ENCODE measurements around the gene THNSL1.

THNSL1 gene

GRCh38 chr10:25068152-25069058, 52.0 kb downstream of the THNSL1 start:
- H3K27me3 ChIP-seq (replicated peaks; ENCODE audit: control insufficient read depth, insufficient read depth, low read length), result no peaks in the 10 kb centered on the region; the same call in 1 of the 2 replicates
- TF ChIP-seq CTCF (IDR thresholded peaks at IDR 0.05; ENCODE audit: insufficient read depth, low read length, poor library complexity, severe bottlenecking), result no peak
- no peak for DNase-seq (ENCODE audit: extremely low read depth, insufficient read length)
- no peaks in the 10 kb centered on the region for H3K36me3 ChIP-seq (ENCODE audit: control insufficient read depth, insufficient read depth, low read length)
- H3K4me3 ChIP-seq (replicated peaks; ENCODE audit: low read depth, low read length), result no peak overlapping the region

GRCh38 chr10:25071227-25071626, 54.8 kb downstream of the THNSL1 start:
- Histone ChIP-seq H3K36me3 (ENCODE audit: control insufficient read depth, insufficient read depth, low read length) (no peaks in the 10 kb centered on the region), H3K27me3 (replicated peaks; ENCODE audit: control insufficient read depth, insufficient read depth, low read length) (no peaks in the 10 kb centered on the region; the same call in 1 of the 2 replicates), H3K4me3 (replicated peaks; ENCODE audit: low read depth, low read length) (no peak overlapping the region)
- TF ChIP-seq CTCF (IDR thresholded peaks at IDR 0.05; ENCODE audit: insufficient read depth, low read length, poor library complexity, severe bottlenecking), result no peak
- DNase-seq (ENCODE audit: extremely low read depth, insufficient read length), result no peak

- Histone ChIP-seq H3K36me3 (ENCODE audit: control insufficient read depth, insufficient read depth, low read length) (no peaks in the 10 kb centered on the region), H3K27me3 (replicated peaks; ENCODE audit: control insufficient read depth, insufficient read depth, low read length) (no peaks in the 10 kb centered on the region; the same call in 1 of the 2 replicates), H3K4me3 (replicated peaks; ENCODE audit: low read depth, low read length) (no peak overlapping the region)
- TF ChIP-seq CTCF (IDR thresholded peaks at IDR 0.05; ENCODE audit: insufficient read depth, low read length, poor library complexity, severe bottlenecking), result no peak
- DNase-seq (ENCODE audit: extremely low read depth, insufficient read length), result no peak
Measured at GRCh38 chr10:25072786-25073185, 56.4 kb downstream of the THNSL1 start.

- Histone ChIP-seq H3K4me3 (replicated peaks; ENCODE audit: low read depth, low read length) (no peak overlapping the region), H3K36me3 (ENCODE audit: control insufficient read depth, insufficient read depth, low read length) (no peaks in the 10 kb centered on the region), H3K27me3 (replicated peaks; ENCODE audit: control insufficient read depth, insufficient read depth, low read length) (no peaks in the 10 kb centered on the region)
- DNase-seq (ENCODE audit: extremely low read depth, insufficient read length), result no peak
- TF ChIP-seq CTCF (IDR thresholded peaks at IDR 0.05; ENCODE audit: insufficient read depth, low read length, poor library complexity, severe bottlenecking), result no peak
Measured at GRCh38 chr10:25075825-25076224, 59.4 kb downstream of the THNSL1 start.
